Lower lobe of right lung (tissue), 2 donors: ENCODE measurements around the gene STARD3NL. TPM values are rescaled to one million over a fixed set of nuclear protein-coding genes. Genes with fewer than 3 reads are reported as not detected.

ENCODE experiments used
- ATAC-seq, 2 donors: fragments of 200-7000 bp; cut with Tn5 transposase; one replicate each; pipeline ENCODE4 v1.9.1; 2020 to 2022; ENCODE audit warnings: mild to moderate bottlenecking in 2 of 2, moderate library complexity in 2 of 2
- DNase-seq: peaks from one replicate; pipeline ENCODE4 v3.0.0-alpha.2; 2020
- H3K27ac ChIP-seq: fragments of 200-600 bp; one replicate; pipeline ENCODE4 v1.8.0; 2022
- H3K27me3 ChIP-seq: fragments of 200-600 bp; one replicate; pipeline ENCODE4 v1.8.0; 2022; ENCODE audit warnings: low read depth
- H3K36me3 ChIP-seq: fragments of 200-600 bp; one replicate; pipeline ENCODE4 v1.8.0; 2022; ENCODE audit warnings: mild to moderate bottlenecking
- H3K4me1 ChIP-seq: fragments of 200-600 bp; one replicate; pipeline ENCODE4 v1.8.0; 2022
- H3K4me3 ChIP-seq: fragments of 200-600 bp; one replicate; pipeline ENCODE4 v1.8.0; 2022; ENCODE audit warnings: mild to moderate bottlenecking
- H3K9me3 ChIP-seq: fragments of 200-600 bp; one replicate; pipeline ENCODE4 v1.8.0; 2022
- intact Hi-C: fragments of 100-400 bp; cut with DNase I; formaldehyde crosslinking; loops from one replicate; pipeline ENCODE4 v1.11.0; 2022
- total RNA-seq: library from RNA; stranded (reverse); fragmentation: NEBNext Ultra II Directional; extraction: Animal tissue kit (Norgen Biotek cat#: 25700); gene quantifications from one replicate; pipeline ENCODE4 v1.2.1, GENCODE V29; 2021
- TF ChIP-seq, protein P1 (sequence below): fragments of 200-600 bp; IDR thresholded peaks from one replicate; pipeline ENCODE4 v1.8.0; 2022; ENCODE audit warnings: antibody characterized with exemption, mild to moderate bottlenecking
- donor health status: DM: no; HTN: yes; CAD: no; lungs with severe emphysema.

STARD3NL gene
- total RNA-seq, 1 donor from 2014 or later = 49.8 TPM

GRCh38 chr7:38274927-38275620 lies 97.0 kb downstream of the STARD3NL start:
- Histone ChIP-seq H3K36me3 (no peaks in the 10 kb centered on the region), H3K27me3 (no peaks in the 10 kb centered on the region), H3K9me3 (no peaks in the 10 kb centered on the region), H3K27ac (no peak overlapping the region), H3K4me1 (no peaks in the 10 kb centered on the region), H3K4me3 (no peak overlapping the region)
- intact Hi-C loops = no loop called here
- DNase-seq (no peak), ATAC-seq (no peak)
- TF ChIP-seq, protein P1, sequence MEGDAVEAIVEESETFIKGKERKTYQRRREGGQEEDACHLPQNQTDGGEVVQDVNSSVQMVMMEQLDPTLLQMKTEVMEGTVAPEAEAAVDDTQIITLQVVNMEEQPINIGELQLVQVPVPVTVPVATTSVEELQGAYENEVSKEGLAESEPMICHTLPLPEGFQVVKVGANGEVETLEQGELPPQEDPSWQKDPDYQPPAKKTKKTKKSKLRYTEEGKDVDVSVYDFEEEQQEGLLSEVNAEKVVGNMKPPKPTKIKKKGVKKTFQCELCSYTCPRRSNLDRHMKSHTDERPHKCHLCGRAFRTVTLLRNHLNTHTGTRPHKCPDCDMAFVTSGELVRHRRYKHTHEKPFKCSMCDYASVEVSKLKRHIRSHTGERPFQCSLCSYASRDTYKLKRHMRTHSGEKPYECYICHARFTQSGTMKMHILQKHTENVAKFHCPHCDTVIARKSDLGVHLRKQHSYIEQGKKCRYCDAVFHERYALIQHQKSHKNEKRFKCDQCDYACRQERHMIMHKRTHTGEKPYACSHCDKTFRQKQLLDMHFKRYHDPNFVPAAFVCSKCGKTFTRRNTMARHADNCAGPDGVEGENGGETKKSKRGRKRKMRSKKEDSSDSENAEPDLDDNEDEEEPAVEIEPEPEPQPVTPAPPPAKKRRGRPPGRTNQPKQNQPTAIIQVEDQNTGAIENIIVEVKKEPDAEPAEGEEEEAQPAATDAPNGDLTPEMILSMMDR = no peak

DNA sequence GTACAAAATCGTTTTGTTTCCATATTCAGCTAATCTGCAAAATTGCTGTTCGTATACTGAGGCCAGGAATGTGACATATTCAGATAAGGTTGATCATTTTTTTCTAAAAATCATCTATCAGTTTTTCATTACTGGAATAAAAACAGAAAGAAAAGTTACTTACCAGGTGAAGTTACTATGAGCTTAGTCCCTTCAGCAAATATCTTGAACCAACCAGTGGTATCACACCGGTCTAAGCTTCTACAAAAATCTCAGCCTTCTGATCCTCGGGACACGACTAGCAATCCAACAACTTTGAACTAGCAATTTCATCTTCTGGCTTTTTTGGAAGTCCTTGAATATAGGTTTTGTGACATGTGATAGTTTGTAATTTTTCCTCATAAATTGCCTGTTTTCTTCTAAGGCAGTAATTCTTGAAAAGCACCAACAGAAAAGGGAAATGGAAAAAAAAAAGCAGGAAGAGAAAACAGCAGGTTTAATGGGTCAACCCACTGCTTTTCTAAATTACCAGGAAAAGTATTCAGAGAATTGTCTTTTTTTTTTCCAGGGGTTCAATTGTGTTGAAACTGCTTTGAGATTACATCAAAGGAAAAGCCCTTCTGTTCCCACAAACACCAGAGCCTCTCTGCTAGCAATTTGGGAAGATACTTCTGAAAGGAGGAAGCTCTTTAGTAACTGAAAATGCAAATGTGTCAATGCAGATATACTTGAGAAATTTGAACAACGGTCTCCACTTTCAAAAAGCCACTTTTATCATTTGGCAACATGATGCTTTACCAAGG lies 98.2 kb downstream of the STARD3NL start:
- Histone ChIP-seq H3K4me1 (no peaks in the 10 kb centered on the region), H3K4me3 (no peak overlapping the region), H3K9me3 (no peaks in the 10 kb centered on the region), H3K36me3 (no peaks in the 10 kb centered on the region), H3K27me3 (no peaks in the 10 kb centered on the region), H3K27ac (no peak overlapping the region)
- TF ChIP-seq, protein P1 = no peak
- intact Hi-C loops = no loop called here
- ATAC-seq = peak in 1 of 2 donors; percentile 39
- DNase-seq = no peak

DNA sequence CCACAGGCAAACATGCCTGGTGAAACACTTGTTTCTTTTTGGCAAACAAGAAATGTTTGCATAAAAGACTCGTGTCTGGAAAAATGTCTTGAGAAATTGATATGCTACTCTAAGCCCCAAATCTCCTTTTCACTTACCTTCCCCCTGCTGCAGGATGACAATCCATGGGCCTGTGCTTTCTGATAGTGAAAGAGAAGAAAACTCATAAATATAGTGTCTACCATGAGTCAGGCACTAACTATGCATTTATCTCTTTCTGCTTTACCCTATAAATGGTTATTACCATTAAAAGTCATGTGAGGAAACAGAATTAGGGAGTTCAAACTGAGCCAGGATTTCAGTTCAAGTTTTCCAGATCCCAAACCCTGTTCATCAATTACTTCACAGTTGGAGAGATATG lies 102.0 kb downstream of the STARD3NL start:
- Histone ChIP-seq H3K4me1 (no peaks in the 10 kb centered on the region), H3K27ac (no peak overlapping the region), H3K36me3 (no peaks in the 10 kb centered on the region), H3K4me3 (no peak overlapping the region), H3K27me3 (no peaks in the 10 kb centered on the region), H3K9me3 (no peaks in the 10 kb centered on the region)
- intact Hi-C loops = no loop called here
- ATAC-seq = no peak
- TF ChIP-seq, protein P1 = no peak
- no peak for DNase-seq
